Stimulated activated CD8-positive, alpha-beta memory T cell treated with anti-CD3 and anti-CD28 coated beads, Interleukin-7, amount 100 ng/mL, for 24 hours (primary cell): ENCODE measurements around the gene OGA.

Experiments
- DNase-seq: peaks from one replicate; pipeline ENCODE4 v3.0.0-alpha.2; 2020; ENCODE audit warnings: low read depth

Gene OGA

GRCh38 chr10:101774589-101775272, 43.5 kb downstream of the OGA start:
- DNase-seq: no peak

GRCh38 chr10:101773923-101774588, 44.2 kb downstream of the OGA start:
- no peak for DNase-seq

GRCh38 chr10:101772895-101773761, 45.1 kb downstream of the OGA start:
- no peak for DNase-seq

- no peak for DNase-seq
These were observed 46.0 kb downstream of the OGA start for GRCh38 chr10:101772017-101772894.

- no peak for DNase-seq
These were observed 46.9 kb downstream of the OGA start for GRCh38 chr10:101771380-101771779.

- DNase-seq: no peak
These were observed 47.7 kb downstream of the OGA start for GRCh38 chr10:101770331-101771215.

- DNase-seq: no peak
These were observed 48.6 kb downstream of the OGA start for GRCh38 chr10:101769541-101770180.

- DNase-seq: no peak
These were observed 49.5 kb downstream of the OGA start for GRCh38 chr10:101768791-101769170.

GRCh38 chr10:101767966-101768790, 50.1 kb downstream of the OGA start:
- no peak for DNase-seq

GRCh38 chr10:101767600-101767945, 50.7 kb downstream of the OGA start:
- DNase-seq: no peak

GRCh38 chr10:101766753-101767599, 51.3 kb downstream of the OGA start:
- no peak for DNase-seq

GRCh38 chr10:101766306-101766705, 51.9 kb downstream of the OGA start:
- no peak for DNase-seq

GRCh38 chr10:101763141-101763846, 55.0 kb downstream of the OGA start:
- DNase-seq: no peak

GRCh38 chr10:101762736-101763135, 55.5 kb downstream of the OGA start:
- no peak for DNase-seq

- DNase-seq: no peak
These were observed 57.0 kb downstream of the OGA start for GRCh38 chr10:101761226-101761625.

- no peak for DNase-seq
These were observed 57.7 kb downstream of the OGA start for GRCh38 chr10:101760510-101760909.

GRCh38 chr10:101759309-101760247, 58.7 kb downstream of the OGA start:
- DNase-seq: no peak
